ENCODE measurements around the gene SORCS2.

- TF ChIP-seq CTCF (IDR thresholded peaks at IDR 0.05), result no peak
- TF ChIP-seq REST (IDR thresholded peaks at IDR 0.05; ENCODE audit: insufficient read depth in 1 of 2, low read depth in 2 of 2, low read length in 1 of 2), result no peak
- no peak for TF ChIP-seq TCF7L2 (IDR thresholded peaks at IDR 0.05; ENCODE audit: low read depth, low read length)
- TF ChIP-seq POLR2AphosphoS5 (IDR thresholded peaks at IDR 0.05; ENCODE audit: low read depth, low read length), result no peak
- no peak for TF ChIP-seq SIN3A (IDR thresholded peaks at IDR 0.05; ENCODE audit: borderline replicate concordance, insufficient read depth, low read depth, low read length)
Observed at GRCh38 chr4:7693711-7694110, 501.4 kb downstream of the SORCS2 start.

Measured in Panc1 (cell line).